Calu3 (cell line): ENCODE measurements around the gene TRIM7. TPM values are rescaled to one million over a fixed set of nuclear protein-coding genes. Genes with fewer than 3 reads are reported as not detected.

ENCODE experiments used
- BruUV-seq: library from RNA; stranded (reverse); fragments of 400-500 nt; replicated peaks from 2 replicates; lab custom pipeline; 2021; lab: Mats Ljungman, UMichigan
- CTCF ChIA-PET: fragments of 300-600 bp; sonication (Branson Sonifier 250); formaldehyde crosslinking; loops from one replicate; lab custom pipeline; 2022; ENCODE audit warnings: antibody characterized with exemption; lab: Charles Lee
- DNase-seq: peaks from one replicate; pipeline ENCODE4 v3.0.0; 2022
- H3K27ac Mint-ChIP-seq: one replicate; pipeline ENCODE4 v1.8.0; 2022; ENCODE audit warnings: mixed read lengths; ENCODE audit not compliant: unreplicated experiment
- H3K27me3 Mint-ChIP-seq: one replicate; pipeline ENCODE4 v1.8.0; 2022; ENCODE audit warnings: mixed read lengths; ENCODE audit not compliant: unreplicated experiment
- H3K36me3 Mint-ChIP-seq: one replicate; pipeline ENCODE4 v1.8.0; 2022; ENCODE audit warnings: mild to moderate bottlenecking, moderate library complexity, mixed read lengths; ENCODE audit not compliant: insufficient read depth, unreplicated experiment
- H3K4me1 Mint-ChIP-seq: one replicate; pipeline ENCODE4 v1.8.0; 2022; ENCODE audit warnings: mild to moderate bottlenecking, low read depth, mixed read lengths; ENCODE audit not compliant: unreplicated experiment
- H3K4me3 Mint-ChIP-seq: one replicate; pipeline ENCODE4 v1.8.0; 2022; ENCODE audit warnings: mild to moderate bottlenecking, low read depth, moderate library complexity, mixed read lengths; ENCODE audit not compliant: unreplicated experiment
- H3K9me3 Mint-ChIP-seq: one replicate; pipeline ENCODE4 v1.8.0; 2022; ENCODE audit warnings: low read depth, mixed read lengths; ENCODE audit not compliant: unreplicated experiment
- intact Hi-C: fragments of 100-400 bp; cut with micrococcal nuclease; formaldehyde crosslinking; loops from one replicate; pipeline ENCODE4 v1.10.0; 2022; ENCODE audit not compliant: unreplicated experiment
- total RNA-seq: library from RNA; stranded (reverse); gene quantifications from 2 replicates; pipeline ENCODE4 v1.2.3, GENCODE V29; 2022
- TF ChIP-seq, protein P1 (sequence below): fragments of 200-600 bp; IDR thresholded peaks from one replicate; pipeline ENCODE4 v1.8.0; 2022; ENCODE audit warnings: antibody characterized with exemption; ENCODE audit not compliant: unreplicated experiment

The TRIM7 gene
- total RNA-seq, 1 experiment from 2014 or later, result 2.4 TPM

DNA sequence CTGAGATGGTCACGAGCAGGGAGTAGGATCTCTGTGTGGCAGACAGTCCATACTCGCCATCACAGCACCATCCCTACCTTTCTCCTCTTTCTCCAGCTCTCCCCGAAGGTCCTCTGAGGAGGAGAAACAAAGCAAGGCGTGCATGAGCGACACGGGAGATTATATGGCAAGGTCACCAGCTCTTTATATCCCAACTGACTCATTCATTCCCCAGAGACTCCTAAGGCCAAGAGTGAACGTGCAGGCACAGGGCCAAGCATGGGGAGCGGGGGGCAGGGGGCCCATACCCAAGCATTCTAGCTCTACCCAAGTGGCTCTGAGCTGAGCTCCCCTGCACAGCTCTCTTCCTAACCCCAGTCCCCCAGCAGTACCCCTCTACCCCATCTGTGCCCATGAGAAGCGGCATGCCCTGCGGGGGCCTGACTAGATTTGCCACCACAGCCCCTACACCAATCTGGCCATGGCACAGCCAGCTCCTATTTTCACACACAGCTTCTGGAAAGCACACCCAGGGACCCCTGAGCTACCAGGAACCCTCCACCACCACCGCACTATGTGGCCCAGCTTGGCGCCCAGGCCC is 6.8 kb downstream of the TRIM7 start:
- Mint-ChIP-seq H3K36me3 (peaks cover under 1% of the 10 kb centered on the region), H3K4me1 (peaks cover 18% of the 10 kb centered on the region), H3K9me3 (no peaks in the 10 kb centered on the region), H3K4me3 (no peak overlapping the region), H3K27me3 (peaks cover 37% of the 10 kb centered on the region), H3K27ac (no peak overlapping the region)
- intact Hi-C loops, result no loop called here
- no TSS peak for BruUV-seq
- CTCF ChIA-PET, result no interaction called here
- DNase-seq, result no peak
- TF ChIP-seq, protein P1, sequence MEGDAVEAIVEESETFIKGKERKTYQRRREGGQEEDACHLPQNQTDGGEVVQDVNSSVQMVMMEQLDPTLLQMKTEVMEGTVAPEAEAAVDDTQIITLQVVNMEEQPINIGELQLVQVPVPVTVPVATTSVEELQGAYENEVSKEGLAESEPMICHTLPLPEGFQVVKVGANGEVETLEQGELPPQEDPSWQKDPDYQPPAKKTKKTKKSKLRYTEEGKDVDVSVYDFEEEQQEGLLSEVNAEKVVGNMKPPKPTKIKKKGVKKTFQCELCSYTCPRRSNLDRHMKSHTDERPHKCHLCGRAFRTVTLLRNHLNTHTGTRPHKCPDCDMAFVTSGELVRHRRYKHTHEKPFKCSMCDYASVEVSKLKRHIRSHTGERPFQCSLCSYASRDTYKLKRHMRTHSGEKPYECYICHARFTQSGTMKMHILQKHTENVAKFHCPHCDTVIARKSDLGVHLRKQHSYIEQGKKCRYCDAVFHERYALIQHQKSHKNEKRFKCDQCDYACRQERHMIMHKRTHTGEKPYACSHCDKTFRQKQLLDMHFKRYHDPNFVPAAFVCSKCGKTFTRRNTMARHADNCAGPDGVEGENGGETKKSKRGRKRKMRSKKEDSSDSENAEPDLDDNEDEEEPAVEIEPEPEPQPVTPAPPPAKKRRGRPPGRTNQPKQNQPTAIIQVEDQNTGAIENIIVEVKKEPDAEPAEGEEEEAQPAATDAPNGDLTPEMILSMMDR, result no peak

DNA sequence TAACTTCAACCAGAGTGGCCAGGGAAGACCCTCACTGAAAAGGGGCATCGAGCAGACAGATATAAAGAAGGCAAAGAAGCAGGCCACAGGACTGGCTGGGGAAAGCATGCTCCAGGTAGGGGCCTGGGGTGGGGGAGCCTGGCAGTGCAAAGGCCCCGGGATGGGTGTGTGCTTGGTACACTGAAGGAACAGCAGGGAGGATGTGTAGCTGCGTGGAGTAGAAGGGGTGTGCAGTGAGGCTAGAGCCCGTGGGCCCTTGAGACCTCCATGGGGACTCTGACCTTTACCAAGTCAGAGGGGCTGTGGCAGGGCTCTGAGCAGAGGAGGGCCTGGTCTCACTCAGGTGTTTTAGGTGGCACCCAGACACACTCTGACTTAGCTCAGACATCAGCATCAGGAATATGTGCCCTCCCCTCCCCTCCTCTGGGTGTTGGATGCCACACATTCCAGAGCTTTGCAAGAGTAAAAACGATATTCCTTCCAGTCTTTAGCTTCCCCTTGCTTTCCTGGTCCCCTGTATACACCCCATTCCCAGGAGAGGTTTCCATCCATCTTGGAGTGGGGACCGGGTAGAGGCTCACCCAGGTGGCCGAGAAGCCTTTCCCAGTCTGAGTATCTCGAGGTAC is 7.6 kb downstream of the TRIM7 start:
- Mint-ChIP-seq H3K27me3 (peaks cover 33% of the 10 kb centered on the region), H3K27ac (peak overlapping the region; percentile 3), H3K4me1 (peaks cover 19% of the 10 kb centered on the region), H3K9me3 (no peaks in the 10 kb centered on the region), H3K36me3 (peaks cover 5% of the 10 kb centered on the region), H3K4me3 (no peak overlapping the region)
- no TSS peak for BruUV-seq
- CTCF ChIA-PET, result no interaction called here
- no peak for DNase-seq
- intact Hi-C loops, result no loop called here
- TF ChIP-seq, protein P1, result no peak

DNA sequence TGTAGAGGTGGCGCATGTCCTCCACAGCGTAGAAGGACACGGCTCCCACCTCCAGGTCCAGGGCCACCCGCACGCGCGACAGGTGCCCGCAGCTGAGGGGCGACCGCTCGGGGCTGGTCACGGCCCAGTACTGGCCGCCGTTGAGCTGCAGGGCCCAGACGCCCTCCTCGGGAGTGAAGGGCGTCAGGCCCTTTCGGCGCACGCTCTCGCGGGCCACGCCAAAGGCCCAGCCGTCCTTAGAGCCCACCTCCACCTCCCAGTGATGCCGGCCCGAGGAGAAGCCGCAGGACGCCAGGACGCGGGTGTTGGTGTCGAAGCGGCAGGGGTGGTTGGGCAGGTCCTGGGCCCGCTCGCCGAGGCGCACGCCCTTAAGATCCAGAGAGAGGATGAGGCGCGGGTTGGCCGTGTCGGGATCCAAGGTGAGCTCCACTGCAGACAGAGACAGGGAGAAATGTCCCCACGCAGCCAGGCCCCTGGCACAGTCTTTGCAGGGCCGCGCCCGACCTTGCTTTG is 9.7 kb downstream of the TRIM7 start:
- TF ChIP-seq, protein P1, result no peak
- DNase-seq, result no peak
- intact Hi-C loops, result no loop called here
- Mint-ChIP-seq H3K4me1 (peaks cover 35% of the 10 kb centered on the region), H3K4me3 (no peak overlapping the region), H3K36me3 (peaks cover 27% of the 10 kb centered on the region), H3K27ac (no peak overlapping the region), H3K9me3 (no peaks in the 10 kb centered on the region), H3K27me3 (peaks cover 23% of the 10 kb centered on the region)
- BruUV-seq, result no TSS peak
- CTCF ChIA-PET, result interaction anchor here (0.5 kb wide), 1 partner anchor 32 kb away, joined by 3 read pairs; no protein-coding TSS in a partner anchor

DNA sequence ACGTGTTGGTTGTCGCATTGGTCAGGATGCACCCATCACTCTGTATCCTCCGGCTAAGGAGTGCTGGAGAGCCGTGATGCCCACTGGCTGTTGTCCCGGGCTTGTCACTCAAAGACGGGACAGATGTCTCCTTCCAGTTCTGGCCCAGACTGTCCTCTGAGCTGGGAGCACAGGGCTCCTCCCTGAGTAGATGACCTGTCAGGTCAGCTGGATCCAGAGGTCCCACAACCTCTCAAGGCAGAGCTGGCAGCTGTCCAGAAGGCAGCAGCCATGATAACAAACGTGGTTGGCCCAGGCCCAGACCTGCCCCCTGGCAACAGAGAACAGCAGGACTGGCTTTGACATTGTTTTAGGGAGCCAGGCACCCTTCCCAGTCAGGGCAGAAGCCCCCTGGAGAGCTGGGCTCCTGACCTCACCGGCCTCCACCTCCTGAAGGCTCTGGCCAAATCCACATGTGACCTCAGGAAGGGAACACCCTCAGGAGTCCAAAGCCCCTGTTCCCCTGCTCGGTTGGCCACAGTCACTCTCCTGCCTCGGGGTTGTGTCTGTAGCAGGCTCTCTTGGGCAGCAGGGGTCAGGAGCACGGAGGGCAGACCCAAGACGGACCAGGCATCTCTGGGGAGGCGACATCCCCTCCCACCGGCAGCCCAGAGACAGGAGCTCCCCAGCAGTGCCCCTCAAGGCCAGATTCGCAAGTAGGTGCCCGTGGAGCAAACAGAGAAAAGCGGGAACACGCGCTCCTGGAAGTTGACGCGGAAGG is 10.3 kb downstream of the TRIM7 start:
- Mint-ChIP-seq H3K27me3 (peaks cover 16% of the 10 kb centered on the region), H3K4me3 (no peak overlapping the region), H3K36me3 (peaks cover 33% of the 10 kb centered on the region), H3K4me1 (peaks cover 35% of the 10 kb centered on the region), H3K27ac (no peak overlapping the region), H3K9me3 (no peaks in the 10 kb centered on the region)
- TF ChIP-seq, protein P1, result no peak
- no TSS peak for BruUV-seq
- DNase-seq, result no peak
- CTCF ChIA-PET, result no interaction called here
- intact Hi-C loops, result no loop called here
